HG03280 (cell line): ENCODE data around the gene CLEC2A.
"Not testable (repeated sequence)": the region's sequence is repeated elsewhere in the genome, so short reads cannot be mapped to it uniquely, and the experiment has no call there.

Source experiments
- ATAC-seq: cut with Tn5 transposase; IDR thresholded peaks from one replicate; pipeline ENCODE4 v1.9.1; 2021; ENCODE audit warnings: mild to moderate bottlenecking, moderate library complexity; ENCODE audit not compliant: unreplicated experiment

The CLEC2A gene

GRCh38 chr12:9883175-9883574, 49.0 kb downstream of the CLEC2A start:
- no peak for ATAC-seq

- ATAC-seq = no peak
These were observed 50.2 kb downstream of the CLEC2A start for GRCh38 chr12:9881988-9882387.

GRCh38 chr12:9881246-9881645, 50.9 kb downstream of the CLEC2A start, which contains the start of gene KLRF2:
Gene KLRF2, plus strand, starts transcription at chr12:9881489. Its CDS starts 107 bp downstream, at chr12:9881596.
- ATAC-seq = no peak

GRCh38 chr12:9880532-9881078, 51.6 kb downstream of the CLEC2A start:
- ATAC-seq = no peak

- not testable (repeated sequence) for ATAC-seq
These were observed 56.0 kb downstream of the CLEC2A start for GRCh38 chr12:9876120-9876519.

GRCh38 chr12:9872742-9873141, 59.4 kb downstream of the CLEC2A start:
- no peak for ATAC-seq

- no peak for ATAC-seq
These were observed 60.0 kb downstream of the CLEC2A start for GRCh38 chr12:9872162-9872561.

- no peak for ATAC-seq
These were observed 61.8 kb downstream of the CLEC2A start for GRCh38 chr12:9870286-9870866.

GRCh38 chr12:9869307-9870161, 62.6 kb downstream of the CLEC2A start, which contains the start of gene CLEC2B:
Gene CLEC2B, minus strand, starts transcription at chr12:9869354.
- ATAC-seq = peak; percentile 53

- ATAC-seq = no peak
These were observed 63.2 kb downstream of the CLEC2A start for GRCh38 chr12:9868951-9869306.

GRCh38 chr12:9868311-9868801, 63.8 kb downstream of the CLEC2A start:
- no peak for ATAC-seq

GRCh38 chr12:9867531-9867930, 64.6 kb downstream of the CLEC2A start:
- ATAC-seq = no peak

GRCh38 chr12:9866860-9867269, 65.3 kb downstream of the CLEC2A start:
- no peak for ATAC-seq

GRCh38 chr12:9864913-9865675, 67.1 kb downstream of the CLEC2A start:
- ATAC-seq = no peak
